GM06990 (cell line): ENCODE data around the gene POLR2E.

ENCODE experiments used
- DNase-seq: peaks from one replicate; pipeline ENCODE4 v3.0.0-alpha.2; 2011; ENCODE audit not compliant: insufficient read length; ENCODE audit errors: extremely low read depth
- H3K27me3 ChIP-seq: replicated peaks from 2 replicates; pipeline ENCODE4 v1.6.0; 2011; ENCODE audit warnings: low read length; ENCODE audit not compliant: control insufficient read depth, insufficient read depth
- H3K36me3 ChIP-seq: 2 replicates; pipeline ENCODE4 v1.5.1; 2011; ENCODE audit warnings: low read length; ENCODE audit not compliant: control insufficient read depth, insufficient read depth
- H3K4me3 ChIP-seq: replicated peaks from 2 replicates; pipeline ENCODE4 v1.5.1; 2011; ENCODE audit warnings: low read depth, mild to moderate bottlenecking, control low read depth, low read length
- TF ChIP-seq, protein P1 (sequence below): IDR thresholded peaks from 2 replicates; pipeline ENCODE4 v1.5.1; 2011; ENCODE audit warnings: low read length, control low read depth, mild to moderate bottlenecking, inconsistent platforms; ENCODE audit not compliant: insufficient read depth, poor library complexity, severe bottlenecking

Gene POLR2E

DNA sequence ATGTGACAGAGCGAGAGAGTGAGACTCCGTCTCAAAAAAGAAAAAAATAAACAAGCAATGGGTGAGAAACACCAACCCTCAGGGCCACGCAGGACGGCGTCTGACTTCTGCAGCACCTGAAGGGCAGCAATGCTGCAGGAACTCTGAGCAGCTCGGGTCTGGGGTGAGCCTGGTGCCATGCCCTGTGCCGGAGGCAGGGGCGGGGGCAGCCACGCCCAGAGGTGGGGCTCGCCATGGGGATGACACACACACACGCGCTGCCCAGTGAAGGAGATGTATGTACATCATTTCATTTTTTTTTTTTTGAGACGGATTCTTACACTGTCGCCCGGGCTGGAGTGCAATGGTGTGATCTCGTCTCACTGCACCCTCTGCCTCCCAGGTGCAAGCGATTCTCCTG, 32.9 kb upstream of the POLR2E start:
- TF ChIP-seq, protein P1, sequence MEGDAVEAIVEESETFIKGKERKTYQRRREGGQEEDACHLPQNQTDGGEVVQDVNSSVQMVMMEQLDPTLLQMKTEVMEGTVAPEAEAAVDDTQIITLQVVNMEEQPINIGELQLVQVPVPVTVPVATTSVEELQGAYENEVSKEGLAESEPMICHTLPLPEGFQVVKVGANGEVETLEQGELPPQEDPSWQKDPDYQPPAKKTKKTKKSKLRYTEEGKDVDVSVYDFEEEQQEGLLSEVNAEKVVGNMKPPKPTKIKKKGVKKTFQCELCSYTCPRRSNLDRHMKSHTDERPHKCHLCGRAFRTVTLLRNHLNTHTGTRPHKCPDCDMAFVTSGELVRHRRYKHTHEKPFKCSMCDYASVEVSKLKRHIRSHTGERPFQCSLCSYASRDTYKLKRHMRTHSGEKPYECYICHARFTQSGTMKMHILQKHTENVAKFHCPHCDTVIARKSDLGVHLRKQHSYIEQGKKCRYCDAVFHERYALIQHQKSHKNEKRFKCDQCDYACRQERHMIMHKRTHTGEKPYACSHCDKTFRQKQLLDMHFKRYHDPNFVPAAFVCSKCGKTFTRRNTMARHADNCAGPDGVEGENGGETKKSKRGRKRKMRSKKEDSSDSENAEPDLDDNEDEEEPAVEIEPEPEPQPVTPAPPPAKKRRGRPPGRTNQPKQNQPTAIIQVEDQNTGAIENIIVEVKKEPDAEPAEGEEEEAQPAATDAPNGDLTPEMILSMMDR: no peak
- Histone ChIP-seq H3K36me3 (peaks cover 27% of the 10 kb centered on the region), H3K27me3 (no peaks in the 10 kb centered on the region), H3K4me3 (no peak overlapping the region)
- DNase-seq: no peak

GRCh38 chr19:1126984-1127760, 32.0 kb upstream of the POLR2E start:
- Histone ChIP-seq H3K4me3 (no peak overlapping the region), H3K36me3 (peaks cover 32% of the 10 kb centered on the region), H3K27me3 (no peaks in the 10 kb centered on the region)
- TF ChIP-seq, protein P1: no peak
- no peak for DNase-seq

- TF ChIP-seq, protein P1: no peak
Observed at GRCh38 chr19:1125601-1126467, 30.7 kb upstream of the POLR2E start.

DNA sequence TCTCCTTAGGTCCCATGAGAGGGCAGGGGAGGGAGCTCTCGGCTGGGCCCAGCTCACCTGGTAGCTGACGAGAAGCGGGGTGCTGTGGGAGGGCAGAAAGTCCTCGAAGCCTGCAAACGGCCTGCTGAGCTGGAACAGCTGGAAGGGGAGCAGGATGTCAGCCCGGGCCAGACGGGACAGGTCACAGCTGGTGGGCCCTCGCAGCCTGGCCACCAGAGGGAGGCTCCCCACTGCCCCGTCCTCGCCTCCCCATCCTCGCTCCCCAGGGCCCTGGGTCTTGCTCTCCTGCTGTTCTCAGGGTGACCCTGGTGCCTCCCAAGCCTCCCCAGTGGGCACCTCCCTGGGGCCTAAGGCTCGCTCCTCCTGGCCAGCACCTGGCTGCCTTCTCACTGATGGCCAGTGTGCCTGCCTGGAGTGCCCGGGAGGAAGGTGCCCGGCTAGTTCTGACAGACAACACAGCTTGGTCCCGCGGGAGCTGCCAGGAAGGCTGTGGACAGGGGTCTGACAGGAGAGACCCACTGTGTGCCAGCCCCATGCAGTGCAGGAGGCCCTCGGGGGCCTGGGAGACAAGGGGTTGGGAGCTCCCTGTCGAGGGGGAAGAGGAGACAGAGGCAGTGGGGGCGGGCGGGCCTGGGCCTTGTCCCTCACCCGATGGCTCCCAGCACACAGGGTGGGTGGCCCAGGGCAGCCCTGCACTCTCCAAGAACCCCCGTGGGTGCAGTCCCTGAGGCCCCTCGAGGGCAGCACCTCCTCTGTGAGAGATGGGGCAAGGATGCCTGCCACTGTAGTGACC, 28.9 kb upstream of the POLR2E start:
- TF ChIP-seq, protein P1: no peak
- Histone ChIP-seq H3K36me3 (peaks cover 45% of the 10 kb centered on the region), H3K4me3 (no peak overlapping the region), H3K27me3 (no peaks in the 10 kb centered on the region)
- DNase-seq: no peak

More at GRCh38 chr19:1125601-1126467, 30.7 kb upstream of the POLR2E start:
- Histone ChIP-seq H3K4me3 (no peak overlapping the region), H3K36me3 (peaks cover 38% of the 10 kb centered on the region), H3K27me3 (no peaks in the 10 kb centered on the region)
- DNase-seq: no peak

DNA sequence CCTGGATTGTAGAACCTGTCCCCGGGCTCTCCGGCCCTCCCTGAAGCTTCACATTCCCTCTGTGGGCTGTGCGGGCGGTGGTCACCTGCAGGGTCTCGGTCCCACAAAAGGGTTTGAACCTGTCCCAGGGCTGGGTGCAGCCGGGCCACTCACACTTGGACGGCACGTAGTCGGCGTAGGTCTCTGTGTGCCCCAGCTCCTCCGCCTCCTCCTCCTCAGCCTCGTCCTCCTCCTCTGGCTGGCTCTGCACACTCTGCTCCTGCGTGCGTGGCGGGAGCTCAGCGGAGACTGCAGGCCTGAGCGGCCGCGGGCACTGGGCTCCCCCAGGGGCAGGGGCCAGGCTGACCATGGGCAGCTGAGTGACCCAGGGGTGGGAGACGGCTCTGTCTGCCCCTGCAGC, 28.2 kb upstream of the POLR2E start:
- H3K27me3 ChIP-seq: no peaks in the 10 kb centered on the region
- no peak for DNase-seq
- peaks cover 49% of the 10 kb centered on the region for H3K36me3 ChIP-seq
- H3K4me3 ChIP-seq: no peak overlapping the region
- TF ChIP-seq, protein P1: no peak
